PC-3 (cell line): Measurements from ENCODE around the gene NDUFA13.

Source experiments
- CTCF ChIP-seq: fragments of 300-600 bp; sonication (generic); conservative IDR thresholded peaks from 2 replicates; pipeline ENCODE4 v1.5.1; 2017; ENCODE audit warnings: antibody characterized with exemption, low read depth, mild to moderate bottlenecking, low read length
- EZH2 ChIP-seq: fragments of 300-600 bp; sonication (generic); IDR thresholded peaks from one replicate; pipeline ENCODE4 v1.6.1; 2017; ENCODE audit warnings: antibody characterized with exemption, mild to moderate bottlenecking, low read length; ENCODE audit not compliant: unreplicated experiment
- EZH2phosphoT487 ChIP-seq: fragments of 300-600 bp; sonication (generic); IDR thresholded peaks from 2 replicates; pipeline ENCODE4 v1.6.1; 2018; ENCODE audit warnings: mild to moderate bottlenecking, antibody characterized with exemption, low read length, borderline replicate concordance

GRCh38 chr19:19495614-19496603, 20.1 kb upstream of the NDUFA13 start:
- no peak for TF ChIP-seq CTCF
- no peak for TF ChIP-seq EZH2phosphoT487
- TF ChIP-seq EZH2 = no peak
